ENCODE data around the gene AKAP13. TPM values are rescaled to one million over a fixed set of nuclear protein-coding genes. Genes with fewer than 3 reads are reported as not detected.
A peak's percentile ranks its signal among the peaks of the same experiment; 100 is the strongest.

AKAP13 gene
- total and polyA plus RNA-seq, 2 of the 13 experiments (the other 11 are each of a cell fraction or from before 2014, with no cell fraction given): 6.7 to 27.1 TPM

DNA sequence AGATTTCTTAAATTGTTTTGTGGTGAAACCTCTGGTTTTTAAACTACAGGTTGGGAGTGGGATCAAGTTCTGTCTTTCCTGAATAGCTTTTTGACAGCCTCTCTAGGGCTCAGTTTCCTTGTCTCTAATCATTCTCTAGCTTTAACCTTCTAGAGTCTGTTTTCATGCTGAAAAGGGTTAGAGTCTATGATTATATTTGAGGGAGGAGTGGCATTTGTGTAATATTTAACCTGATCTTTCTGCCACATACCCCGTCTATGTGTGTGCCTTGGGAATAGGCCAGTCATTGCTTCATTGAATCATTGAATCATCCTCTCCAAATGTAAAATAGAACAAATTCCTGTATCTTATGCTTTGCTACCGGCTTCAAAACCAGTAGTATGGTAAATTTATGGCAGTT, 209.4 kb downstream of the AKAP13 start:
- Histone ChIP-seq H4K20me1 (ENCODE audit: insufficient read depth, low read length) (no peaks in the 10 kb centered on the region), H3K9ac (ENCODE audit: insufficient read depth, low read depth, low read length) (no peak overlapping the region), H2AFZ (ENCODE audit: low read length) (no peak overlapping the region), H3K9me3 (ENCODE audit: low read length) (no peaks in the 10 kb centered on the region), H3K79me2 (ENCODE audit: insufficient read depth, low read length) (no peaks in the 10 kb centered on the region), H3K4me3 (replicated peaks in 1 of 3; ENCODE audit: insufficient read depth in 1 of 3, low read depth in 2 of 3, low read length in 3 of 3) (no peak overlapping the region), H3K27ac (ENCODE audit: extremely low read length, insufficient read depth, low read length) (peak overlapping the region; percentile 29), H3K27me3 (ENCODE audit: control insufficient read depth in 1 of 2, insufficient read depth in 2 of 2, low read length in 2 of 2) (no peaks in the 10 kb centered on the region), H3K4me1 (ENCODE audit: insufficient read depth, low read length) (peaks cover 52% of the 10 kb centered on the region), H3K4me2 (ENCODE audit: low read depth, low read length) (peak overlapping the region; percentile 39), H3K36me3 (replicated peaks in 1 of 2; ENCODE audit: control insufficient read depth in 1 of 2, insufficient read depth in 2 of 2, low read length in 2 of 2) (no peaks in the 10 kb centered on the region; a peak in 1 of 5 replicates)
- FAIRE-seq: peak; percentile 36
- intact Hi-C loops (cut with micrococcal nuclease; ENCODE audit: unreplicated experiment) (no loop called here), in situ Hi-C loops (cut with HindIII; ENCODE audit: extremely low pct_ligation_motif_present, low pct_unique_long_range_greater_than_20kb) (no loop called here)
- peak; percentile 82 for DNase-seq (ENCODE audit: low spot score)
- peak; percentile 99 for ATAC-seq
- BruUV-seq (replicated peaks): no TSS peak
- CTCF ChIA-PET (ENCODE audit: low intra/inter-chr PET ratio, low total read pairs): no interaction called here
- POLR2A ChIA-PET: interaction anchor here (0.6 kb wide), 1 partner anchor 197 kb away, joined by 3 read pairs; no protein-coding TSS in a partner anchor
- WGBS (ENCODE audit: low lambda C conversion rate): 10% methylated on average over 2 of the region's 2 CpGs
- TF ChIP-seq SAP130 (CRISPR knock-in tag; IDR thresholded peaks at IDR 0.05; ENCODE audit: low read depth): peak; percentile 45
- TF ChIP-seq, protein P1, sequence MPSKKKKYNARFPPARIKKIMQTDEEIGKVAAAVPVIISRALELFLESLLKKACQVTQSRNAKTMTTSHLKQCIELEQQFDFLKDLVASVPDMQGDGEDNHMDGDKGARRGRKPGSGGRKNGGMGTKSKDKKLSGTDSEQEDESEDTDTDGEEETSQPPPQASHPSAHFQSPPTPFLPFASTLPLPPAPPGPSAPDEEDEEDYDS (CRISPR knock-in tag; IDR thresholded peaks at IDR 0.05): peak; percentile 60; the same call in 1 of the 2 replicates
- peak; percentile 48; the same call in 1 of the 2 replicates for TF ChIP-seq EHMT2 (IDR thresholded peaks at IDR 0.05; ENCODE audit: borderline replicate concordance, low read depth, low read length)
- peak; percentile 61 for TF ChIP-seq ZMYM4 (CRISPR knock-in tag; IDR thresholded peaks at IDR 0.05)
- peak; percentile 69 for TF ChIP-seq ZNF652 (CRISPR knock-in tag; IDR thresholded peaks at IDR 0.05; ENCODE audit: borderline replicate concordance, low read depth)
- no peak for TF ChIP-seq ZNF83 (CRISPR knock-in tag; IDR thresholded peaks at IDR 0.05; ENCODE audit: borderline replicate concordance)
- peak; percentile 55 for TF ChIP-seq CEBPG (CRISPR knock-in tag; IDR thresholded peaks at IDR 0.05)
- TF ChIP-seq GATAD2A (CRISPR knock-in tag; IDR thresholded peaks at IDR 0.05): 0 out of 2 replicates have a peak, but pooled peaks have one; percentile 33
- TF ChIP-seq SP5 (CRISPR knock-in tag; IDR thresholded peaks at IDR 0.05; ENCODE audit: borderline replicate concordance, low read depth): peak; percentile 84
- peak; percentile 15; the same call in 1 of the 2 replicates for TF ChIP-seq SOX5 (CRISPR knock-in tag; IDR thresholded peaks at IDR 0.05; ENCODE audit: borderline replicate concordance)
- no peak for TF ChIP-seq MED8 (CRISPR knock-in tag; IDR thresholded peaks at IDR 0.05; ENCODE audit: insufficient replicate concordance)
- no peak for TF ChIP-seq NAIF1 (CRISPR knock-in tag; IDR thresholded peaks at IDR 0.05; ENCODE audit: borderline replicate concordance)
- TF ChIP-seq CC2D1A (CRISPR knock-in tag; IDR thresholded peaks at IDR 0.05): no peak
- TF ChIP-seq ZNF24 (IDR thresholded peaks at IDR 0.05): peak; percentile 92
- TF ChIP-seq SOX13 (IDR thresholded peaks at IDR 0.05): no peak
- TF ChIP-seq SOX13 (CRISPR knock-in tag; conservative IDR thresholded peaks at IDR 0.05 in 1 of 2, IDR thresholded peaks at IDR 0.05 in 1 of 2): peak in 1 of 2 experiments; percentile 16; a peak in 1 of 4 replicates
- TF ChIP-seq ZNF644 (CRISPR knock-in tag; IDR thresholded peaks at IDR 0.05; ENCODE audit: low read depth): peak; percentile 78
- TF ChIP-seq, protein P2, sequence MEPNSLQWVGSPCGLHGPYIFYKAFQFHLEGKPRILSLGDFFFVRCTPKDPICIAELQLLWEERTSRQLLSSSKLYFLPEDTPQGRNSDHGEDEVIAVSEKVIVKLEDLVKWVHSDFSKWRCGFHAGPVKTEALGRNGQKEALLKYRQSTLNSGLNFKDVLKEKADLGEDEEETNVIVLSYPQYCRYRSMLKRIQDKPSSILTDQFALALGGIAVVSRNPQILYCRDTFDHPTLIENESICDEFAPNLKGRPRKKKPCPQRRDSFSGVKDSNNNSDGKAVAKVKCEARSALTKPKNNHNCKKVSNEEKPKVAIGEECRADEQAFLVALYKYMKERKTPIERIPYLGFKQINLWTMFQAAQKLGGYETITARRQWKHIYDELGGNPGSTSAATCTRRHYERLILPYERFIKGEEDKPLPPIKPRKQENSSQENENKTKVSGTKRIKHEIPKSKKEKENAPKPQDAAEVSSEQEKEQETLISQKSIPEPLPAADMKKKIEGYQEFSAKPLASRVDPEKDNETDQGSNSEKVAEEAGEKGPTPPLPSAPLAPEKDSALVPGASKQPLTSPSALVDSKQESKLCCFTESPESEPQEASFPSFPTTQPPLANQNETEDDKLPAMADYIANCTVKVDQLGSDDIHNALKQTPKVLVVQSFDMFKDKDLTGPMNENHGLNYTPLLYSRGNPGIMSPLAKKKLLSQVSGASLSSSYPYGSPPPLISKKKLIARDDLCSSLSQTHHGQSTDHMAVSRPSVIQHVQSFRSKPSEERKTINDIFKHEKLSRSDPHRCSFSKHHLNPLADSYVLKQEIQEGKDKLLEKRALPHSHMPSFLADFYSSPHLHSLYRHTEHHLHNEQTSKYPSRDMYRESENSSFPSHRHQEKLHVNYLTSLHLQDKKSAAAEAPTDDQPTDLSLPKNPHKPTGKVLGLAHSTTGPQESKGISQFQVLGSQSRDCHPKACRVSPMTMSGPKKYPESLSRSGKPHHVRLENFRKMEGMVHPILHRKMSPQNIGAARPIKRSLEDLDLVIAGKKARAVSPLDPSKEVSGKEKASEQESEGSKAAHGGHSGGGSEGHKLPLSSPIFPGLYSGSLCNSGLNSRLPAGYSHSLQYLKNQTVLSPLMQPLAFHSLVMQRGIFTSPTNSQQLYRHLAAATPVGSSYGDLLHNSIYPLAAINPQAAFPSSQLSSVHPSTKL (CRISPR knock-in tag; IDR thresholded peaks at IDR 0.05): peak; percentile 28; the same call in 1 of the 2 replicates
- TF ChIP-seq, protein P3, sequence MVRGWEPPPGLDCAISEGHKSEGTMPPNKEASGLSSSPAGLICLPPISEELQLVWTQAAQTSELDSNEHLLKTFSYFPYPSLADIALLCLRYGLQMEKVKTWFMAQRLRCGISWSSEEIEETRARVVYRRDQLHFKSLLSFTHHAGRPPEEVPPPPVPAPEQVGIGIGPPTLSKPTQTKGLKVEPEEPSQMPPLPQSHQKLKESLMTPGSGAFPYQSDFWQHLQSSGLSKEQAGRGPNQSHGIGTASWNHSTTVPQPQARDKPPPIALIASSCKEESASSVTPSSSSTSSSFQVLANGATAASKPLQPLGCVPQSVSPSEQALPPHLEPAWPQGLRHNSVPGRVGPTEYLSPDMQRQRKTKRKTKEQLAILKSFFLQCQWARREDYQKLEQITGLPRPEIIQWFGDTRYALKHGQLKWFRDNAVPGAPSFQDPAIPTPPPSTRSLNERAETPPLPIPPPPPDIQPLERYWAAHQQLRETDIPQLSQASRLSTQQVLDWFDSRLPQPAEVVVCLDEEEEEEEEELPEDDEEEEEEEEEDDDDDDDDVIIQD (CRISPR knock-in tag; IDR thresholded peaks at IDR 0.05; ENCODE audit: low read depth): peak; percentile 69; the same call in 1 of the 2 replicates
